GM18868 (cell line): Measurements from ENCODE around the gene COX14.
"Not testable (repeated sequence)": the region's sequence is repeated elsewhere in the genome, so short reads cannot be mapped to it uniquely, and the experiment has no call there.

Experiments used
- ATAC-seq: cut with Tn5 transposase; IDR thresholded peaks from one replicate; pipeline ENCODE4 v1.9.1; 2021; ENCODE audit warnings: mild to moderate bottlenecking, moderate library complexity; ENCODE audit not compliant: unreplicated experiment

Gene COX14

GRCh38 chr12:50151047-50151687, 39.1 kb downstream of the COX14 start:
- ATAC-seq, result no peak

- not testable (repeated sequence) for ATAC-seq
Observed at GRCh38 chr12:50154947-50155346, 42.9 kb downstream of the COX14 start.

- no peak for ATAC-seq
Observed at GRCh38 chr12:50156641-50157040, 44.6 kb downstream of the COX14 start.

- ATAC-seq, result no peak
Observed at GRCh38 chr12:50157259-50157658, 45.2 kb downstream of the COX14 start.

- ATAC-seq, result no peak
Observed at GRCh38 chr12:50160643-50161042, 48.6 kb downstream of the COX14 start.

- ATAC-seq, result no peak
Observed at GRCh38 chr12:50162230-50162629, 50.2 kb downstream of the COX14 start.

GRCh38 chr12:50164963-50165362, 52.9 kb downstream of the COX14 start:
- no peak for ATAC-seq

GRCh38 chr12:50166799-50167048, 54.7 kb downstream of the COX14 start:
- ATAC-seq, result peak; percentile 34

GRCh38 chr12:50167049-50167828, 55.2 kb downstream of the COX14 start, which contains the start of gene CERS5:
Gene CERS5, minus strand, starts transcription at chr12:50167369. Its CDS starts 72 bp downstream, at chr12:50167297.
- ATAC-seq, result peak; percentile 98
